RWPE2 (cell line): Measurements from ENCODE around the gene APOH.

Source experiments
- ATAC-seq: fragments of 200-7000 bp; cut with Tn5 transposase; 3 replicates; pipeline ENCODE4 v1.9.1; 2021; ENCODE audit warnings: low read depth
- DNase-seq: peaks from one replicate; pipeline ENCODE4 v3.0.0-alpha.2; 2020; ENCODE audit warnings: low spot score
- H3K27ac ChIP-seq: fragments of 450-650 bp; 2 replicates; pipeline ENCODE4 v1.5.1; 2017; ENCODE audit warnings: mild to moderate bottlenecking; ENCODE audit not compliant: poor library complexity, severe bottlenecking
- H3K27me3 ChIP-seq: fragments of 250-450 bp; sonication (Bioruptor Pico); 2 replicates; pipeline ENCODE4 v1.5.1; 2021; ENCODE audit warnings: mild to moderate bottlenecking, moderate library complexity; ENCODE audit not compliant: insufficient read depth, poor library complexity, severe bottlenecking
- H3K36me3 ChIP-seq: fragments of 250-450 bp; sonication (Bioruptor Pico); 2 replicates; pipeline ENCODE4 v1.5.1; 2020; ENCODE audit warnings: low read depth, mild to moderate bottlenecking, moderate library complexity
- H3K4me1 ChIP-seq: fragments of 250-450 bp; sonication (Bioruptor Pico); 2 replicates; pipeline ENCODE4 v1.5.1; 2021; ENCODE audit warnings: mild to moderate bottlenecking, moderate library complexity; ENCODE audit not compliant: insufficient read depth, poor library complexity, severe bottlenecking
- H3K4me3 ChIP-seq: fragments of 250-450 bp; sonication (Bioruptor Pico); 2 replicates; pipeline ENCODE4 v1.5.1; 2021; ENCODE audit warnings: mild to moderate bottlenecking, moderate library complexity; ENCODE audit not compliant: severe bottlenecking
- H3K9me3 ChIP-seq: fragments of 250-450 bp; sonication (Bioruptor Pico); 2 replicates; pipeline ENCODE4 v1.5.1; 2021; ENCODE audit warnings: mild to moderate bottlenecking, moderate library complexity; ENCODE audit not compliant: severe bottlenecking
- TF ChIP-seq, protein P1 (sequence below): fragments of 450-650 bp; IDR thresholded peaks from one replicate; pipeline ENCODE4 v1.5.1; 2017; ENCODE audit warnings: mild to moderate bottlenecking, moderate library complexity; ENCODE audit not compliant: poor library complexity, severe bottlenecking

The APOH gene

DNA sequence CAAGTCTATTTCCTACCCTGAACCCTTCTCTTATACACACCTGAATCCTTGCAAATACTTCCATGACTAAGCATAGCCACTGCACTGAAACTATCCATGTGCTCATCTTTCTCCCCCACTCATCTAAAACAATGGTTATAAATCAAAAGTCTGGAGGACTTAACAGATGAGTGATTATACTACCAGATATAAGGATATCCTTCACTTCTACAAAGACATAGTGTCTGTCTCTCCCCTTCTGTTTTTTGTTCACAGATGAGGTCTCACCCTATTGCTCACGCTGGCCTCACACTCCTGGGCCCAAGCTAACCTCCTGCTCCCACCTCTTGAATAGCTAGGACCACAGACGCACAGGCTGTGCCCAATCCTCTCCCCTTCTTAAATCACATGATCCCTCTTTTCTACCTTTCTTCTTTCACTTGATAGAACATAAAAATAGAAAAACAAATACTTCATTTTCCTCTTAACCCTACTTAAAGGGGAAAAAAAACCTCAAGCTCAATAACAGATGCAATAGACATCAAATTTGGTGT is 56.5 kb downstream of the APOH start:
- H3K36me3 ChIP-seq: peaks cover 5% of the 10 kb centered on the region; the same call in 1 of the 2 replicates
- TF ChIP-seq, protein P1, sequence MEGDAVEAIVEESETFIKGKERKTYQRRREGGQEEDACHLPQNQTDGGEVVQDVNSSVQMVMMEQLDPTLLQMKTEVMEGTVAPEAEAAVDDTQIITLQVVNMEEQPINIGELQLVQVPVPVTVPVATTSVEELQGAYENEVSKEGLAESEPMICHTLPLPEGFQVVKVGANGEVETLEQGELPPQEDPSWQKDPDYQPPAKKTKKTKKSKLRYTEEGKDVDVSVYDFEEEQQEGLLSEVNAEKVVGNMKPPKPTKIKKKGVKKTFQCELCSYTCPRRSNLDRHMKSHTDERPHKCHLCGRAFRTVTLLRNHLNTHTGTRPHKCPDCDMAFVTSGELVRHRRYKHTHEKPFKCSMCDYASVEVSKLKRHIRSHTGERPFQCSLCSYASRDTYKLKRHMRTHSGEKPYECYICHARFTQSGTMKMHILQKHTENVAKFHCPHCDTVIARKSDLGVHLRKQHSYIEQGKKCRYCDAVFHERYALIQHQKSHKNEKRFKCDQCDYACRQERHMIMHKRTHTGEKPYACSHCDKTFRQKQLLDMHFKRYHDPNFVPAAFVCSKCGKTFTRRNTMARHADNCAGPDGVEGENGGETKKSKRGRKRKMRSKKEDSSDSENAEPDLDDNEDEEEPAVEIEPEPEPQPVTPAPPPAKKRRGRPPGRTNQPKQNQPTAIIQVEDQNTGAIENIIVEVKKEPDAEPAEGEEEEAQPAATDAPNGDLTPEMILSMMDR: no peak
- H3K4me1 ChIP-seq: no peaks in the 10 kb centered on the region
- H3K4me3 ChIP-seq: no peak overlapping the region
- no peak overlapping the region for H3K27ac ChIP-seq
- no peak for ATAC-seq
- H3K27me3 ChIP-seq: no peaks in the 10 kb centered on the region
- DNase-seq: no peak
- no peaks in the 10 kb centered on the region for H3K9me3 ChIP-seq

DNA sequence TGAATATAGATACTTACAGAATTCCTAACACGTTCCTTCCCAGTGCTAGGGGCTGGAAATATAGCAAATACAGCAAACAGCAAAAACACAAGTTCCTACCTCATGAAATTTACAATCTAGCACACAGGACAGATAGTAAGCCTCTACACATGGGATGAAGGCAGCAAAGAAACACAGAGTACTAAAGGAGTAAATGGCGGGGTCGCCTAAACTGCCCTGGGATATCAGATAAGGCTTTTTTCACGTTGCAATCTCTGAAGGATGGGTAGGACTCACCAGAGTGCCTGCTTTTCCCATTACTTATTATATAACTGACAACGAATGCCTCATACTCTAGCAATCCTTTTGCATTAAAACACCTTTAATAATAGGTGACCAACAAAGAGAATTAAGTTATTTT is 57.1 kb downstream of the APOH start:
- Histone ChIP-seq H3K27me3 (no peaks in the 10 kb centered on the region), H3K9me3 (no peaks in the 10 kb centered on the region), H3K4me3 (no peak overlapping the region), H3K36me3 (peaks cover 5% of the 10 kb centered on the region; the same call in 1 of the 2 replicates), H3K4me1 (no peaks in the 10 kb centered on the region), H3K27ac (no peak overlapping the region)
- TF ChIP-seq, protein P1: no peak
- no peak for DNase-seq
- ATAC-seq: no peak

GRCh38 chr17:66171692-66172091 is 57.5 kb downstream of the APOH start:
- Histone ChIP-seq H3K27me3 (no peaks in the 10 kb centered on the region), H3K27ac (no peak overlapping the region), H3K4me3 (no peak overlapping the region), H3K9me3 (no peaks in the 10 kb centered on the region), H3K36me3 (peaks cover 5% of the 10 kb centered on the region; the same call in 1 of the 2 replicates), H3K4me1 (no peaks in the 10 kb centered on the region)
- TF ChIP-seq, protein P1: no peak
- no peak for ATAC-seq
- DNase-seq: no peak

- TF ChIP-seq, protein P1: no peak
- Histone ChIP-seq H3K4me3 (no peak overlapping the region), H3K4me1 (no peaks in the 10 kb centered on the region), H3K36me3 (peaks cover 5% of the 10 kb centered on the region; the same call in 1 of the 2 replicates), H3K27me3 (no peaks in the 10 kb centered on the region), H3K27ac (no peak overlapping the region), H3K9me3 (no peaks in the 10 kb centered on the region)
- ATAC-seq (no peak), DNase-seq (no peak)
These were observed 58.0 kb downstream of the APOH start for GRCh38 chr17:66171172-66171571.

- no peaks in the 10 kb centered on the region for H3K27me3 ChIP-seq
- no peaks in the 10 kb centered on the region; the same call in 1 of the 2 replicates for H3K36me3 ChIP-seq
- no peaks in the 10 kb centered on the region for H3K9me3 ChIP-seq
- H3K27ac ChIP-seq: no peak overlapping the region
- ATAC-seq (no peak), DNase-seq (no peak)
- H3K4me1 ChIP-seq: no peaks in the 10 kb centered on the region
- H3K4me3 ChIP-seq: no peak overlapping the region
- TF ChIP-seq, protein P1: no peak
These were observed 59.4 kb downstream of the APOH start for GRCh38 chr17:66169839-66170238.
